Right forelimb (tissue), 1 donor: ENCODE data around the gene IGSF6.
"Not testable (repeated sequence)": the region's sequence is repeated elsewhere in the genome, so short reads cannot be mapped to it uniquely, and the experiment has no call there.

Experiments
- DNase-seq: peaks from one replicate; pipeline ENCODE4 v3.0.0-alpha.2; 2018

The IGSF6 gene

GRCh38 chr16:21652453-21652852 lies at the start of gene IGSF6:
IGSF6 (minus strand) TSS chr16:21652608; CDS start chr16:21652598, 10 bp downstream.
- DNase-seq: no peak

GRCh38 chr16:21701271-21701670 lies 48.9 kb upstream of the IGSF6 start:
- DNase-seq: no peak

- DNase-seq: no peak
These were observed 46.0 kb upstream of the IGSF6 start for GRCh38 chr16:21698169-21699032.

GRCh38 chr16:21697032-21697431 lies 44.6 kb upstream of the IGSF6 start:
- DNase-seq: no peak

GRCh38 chr16:21694609-21695008 lies 42.2 kb upstream of the IGSF6 start:
- no peak for DNase-seq

- DNase-seq: not testable (repeated sequence)
These were observed 38.6 kb upstream of the IGSF6 start for GRCh38 chr16:21690967-21691366.

GRCh38 chr16:21689107-21689506 lies 36.7 kb upstream of the IGSF6 start:
- DNase-seq: no peak

GRCh38 chr16:21685034-21685455 lies 32.6 kb upstream of the IGSF6 start:
- DNase-seq: no peak

GRCh38 chr16:21684199-21684598 lies 31.8 kb upstream of the IGSF6 start:
- no peak for DNase-seq

GRCh38 chr16:21683184-21683583 lies 30.8 kb upstream of the IGSF6 start:
- DNase-seq: no peak

- DNase-seq: not testable (repeated sequence)
These were observed 28.3 kb upstream of the IGSF6 start for GRCh38 chr16:21680714-21681113.

GRCh38 chr16:21674456-21674855 lies 22.0 kb upstream of the IGSF6 start:
- DNase-seq: not testable (repeated sequence)

- no peak for DNase-seq
These were observed 21.1 kb upstream of the IGSF6 start for GRCh38 chr16:21673469-21673868.

GRCh38 chr16:21667575-21667974 lies 15.2 kb upstream of the IGSF6 start:
- DNase-seq: no peak

- no peak for DNase-seq
These were observed 14.4 kb upstream of the IGSF6 start for GRCh38 chr16:21666772-21667171.

- no peak for DNase-seq
These were observed 12.5 kb upstream of the IGSF6 start for GRCh38 chr16:21664801-21665492.

- DNase-seq: no peak
These were observed 11.7 kb upstream of the IGSF6 start, which contains the start of gene OTOA for GRCh38 chr16:21663889-21664647. OTOA (plus strand) TSS chr16:21663968; CDS start chr16:21678515, 14,547 bp downstream.

- no peak for DNase-seq
These were observed 6.7 kb upstream of the IGSF6 start for GRCh38 chr16:21659124-21659523.

- no peak for DNase-seq
These were observed 4.7 kb upstream of the IGSF6 start for GRCh38 chr16:21656795-21657768.

- DNase-seq: no peak
These were observed 2.5 kb upstream of the IGSF6 start for GRCh38 chr16:21654881-21655280.

GRCh38 chr16:21654466-21654865 lies 2.1 kb upstream of the IGSF6 start:
- no peak for DNase-seq

- DNase-seq: no peak
These were observed 1.2 kb upstream of the IGSF6 start for GRCh38 chr16:21653571-21653970.
